ENCODE results near the gene KLK4.

DNA sequence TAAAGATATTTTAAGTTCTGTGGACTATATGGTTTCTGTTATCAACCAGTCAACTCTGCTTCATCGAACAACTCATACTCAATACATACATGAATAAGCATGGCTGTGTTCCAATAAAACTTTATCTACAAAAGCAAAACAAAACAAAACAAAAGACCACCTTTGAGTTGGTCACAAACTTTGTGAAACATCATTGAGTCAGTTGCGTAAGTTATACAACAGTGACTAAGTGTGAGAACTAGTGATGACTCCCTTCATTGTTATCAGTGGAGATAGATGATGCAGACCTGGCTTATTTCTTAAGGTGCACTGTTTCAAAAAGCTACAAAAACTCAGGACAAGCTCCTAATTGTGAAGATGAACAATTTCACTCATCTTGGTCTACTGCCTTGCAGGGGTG is 14.5 kb upstream of the KLK4 start:
- TF ChIP-seq, protein P1, sequence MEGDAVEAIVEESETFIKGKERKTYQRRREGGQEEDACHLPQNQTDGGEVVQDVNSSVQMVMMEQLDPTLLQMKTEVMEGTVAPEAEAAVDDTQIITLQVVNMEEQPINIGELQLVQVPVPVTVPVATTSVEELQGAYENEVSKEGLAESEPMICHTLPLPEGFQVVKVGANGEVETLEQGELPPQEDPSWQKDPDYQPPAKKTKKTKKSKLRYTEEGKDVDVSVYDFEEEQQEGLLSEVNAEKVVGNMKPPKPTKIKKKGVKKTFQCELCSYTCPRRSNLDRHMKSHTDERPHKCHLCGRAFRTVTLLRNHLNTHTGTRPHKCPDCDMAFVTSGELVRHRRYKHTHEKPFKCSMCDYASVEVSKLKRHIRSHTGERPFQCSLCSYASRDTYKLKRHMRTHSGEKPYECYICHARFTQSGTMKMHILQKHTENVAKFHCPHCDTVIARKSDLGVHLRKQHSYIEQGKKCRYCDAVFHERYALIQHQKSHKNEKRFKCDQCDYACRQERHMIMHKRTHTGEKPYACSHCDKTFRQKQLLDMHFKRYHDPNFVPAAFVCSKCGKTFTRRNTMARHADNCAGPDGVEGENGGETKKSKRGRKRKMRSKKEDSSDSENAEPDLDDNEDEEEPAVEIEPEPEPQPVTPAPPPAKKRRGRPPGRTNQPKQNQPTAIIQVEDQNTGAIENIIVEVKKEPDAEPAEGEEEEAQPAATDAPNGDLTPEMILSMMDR (IDR thresholded peaks at IDR 0.05; ENCODE audit: poor library complexity): no peak
- no peak for TF ChIP-seq EZH2 (IDR thresholded peaks at IDR 0.05; ENCODE audit: borderline replicate concordance)
- TF ChIP-seq EZH2phosphoT487 (IDR thresholded peaks at IDR 0.05; ENCODE audit: low read depth, severe bottlenecking, unreplicated experiment): no peak

Data from hepatocyte (in vitro differentiated cells).